H1 (cell line): ENCODE data around the gene UBE2L6.

Experiments
- CTCF ChIP-seq, 3 experiments: IDR thresholded peaks; 1 replicate in 2 of 3; 2 replicates in 1 of 3; pipeline versions ENCODE4 v1.5.1 to v1.6.1; 2011; ENCODE audit warnings: low read length in 3 of 3, mild to moderate bottlenecking in 3 of 3, inconsistent platforms in 2 of 3, low read depth in 1 of 3, moderate library complexity in 1 of 3; ENCODE audit not compliant: insufficient read depth in 1 of 3; ENCODE audit errors: control extremely low read depth in 1 of 3
- EGR1 ChIP-seq: IDR thresholded peaks from 2 replicates; pipeline ENCODE4 v1.6.1; 2011; ENCODE audit warnings: low read depth, low read length, borderline replicate concordance
- EZH2 ChIP-seq: fragments of 200-600 bp; sonication (generic); IDR thresholded peaks from 2 replicates; pipeline ENCODE4 v1.7.1; 2012; ENCODE audit warnings: low read depth, mild to moderate bottlenecking, moderate library complexity, low read length, inconsistent platforms; ENCODE audit not compliant: severe bottlenecking
- GTF2F1 ChIP-seq: IDR thresholded peaks from 2 replicates; pipeline ENCODE4 v1.6.1; 2012; ENCODE audit warnings: low read depth, low read length, improper control_type of control experiment, borderline replicate concordance
- JUND ChIP-seq: IDR thresholded peaks from 2 replicates; pipeline ENCODE4 v1.6.1; 2011; ENCODE audit warnings: mild to moderate bottlenecking, improper control_type of control experiment, low read length
- TCF12 ChIP-seq: IDR thresholded peaks from 2 replicates; pipeline ENCODE4 v1.6.1; 2011; ENCODE audit warnings: low read depth, mild to moderate bottlenecking, low read length
- TF ChIP-seq, protein P1 (sequence below): IDR thresholded peaks from 2 replicates; pipeline ENCODE4 v1.6.1; 2011; ENCODE audit warnings: low read length, improper control_type of control experiment

DNA sequence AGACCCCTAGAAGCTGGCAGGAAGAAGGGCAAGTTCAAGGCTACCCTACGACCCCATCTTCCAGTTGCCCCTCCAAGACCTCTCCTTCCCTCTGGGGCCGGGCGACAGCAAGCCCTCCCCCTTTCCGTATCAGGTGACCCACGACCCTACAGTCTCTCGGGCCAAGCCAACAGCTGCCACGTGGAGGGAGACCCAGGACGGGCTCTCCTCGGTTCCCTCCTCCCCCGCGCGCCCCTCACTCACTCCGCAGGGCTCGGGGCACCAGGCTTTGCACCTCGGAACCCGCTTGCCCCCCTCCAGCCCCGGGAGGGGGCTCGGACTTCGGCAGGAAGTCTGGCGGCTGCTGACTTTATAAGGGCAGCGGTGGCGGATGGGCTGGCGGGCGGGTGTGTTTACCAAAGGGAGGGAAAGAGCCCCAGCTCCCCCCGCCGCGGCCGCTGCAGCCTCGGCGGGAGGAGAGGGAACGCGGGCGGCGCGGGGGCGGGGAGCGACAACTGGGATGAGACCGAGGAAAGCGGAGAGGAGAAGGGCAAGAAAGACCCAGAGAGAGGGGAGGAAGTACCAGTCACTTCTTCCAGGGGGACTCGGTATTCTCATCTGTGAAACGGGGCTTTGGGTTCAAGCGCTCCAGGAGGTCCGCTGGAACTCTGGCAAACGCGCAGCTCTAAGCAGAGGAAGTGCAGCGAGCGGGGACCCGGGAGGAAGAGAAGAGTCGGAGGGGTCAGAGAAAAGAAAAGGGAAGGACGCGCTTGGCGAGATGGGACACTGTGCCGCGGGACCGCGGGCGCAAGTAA is 52.7 kb downstream of the UBE2L6 start:
- TF ChIP-seq CTCF (IDR thresholded peaks at IDR 0.05; ENCODE audit: control extremely low read depth in 1 of 3, insufficient read depth in 1 of 3, low read depth in 1 of 3, low read length in 3 of 3) (no peak), GTF2F1 (no peak), EZH2 (no peak), JUND (no peak), TCF12 (no peak), EGR1 (no peak)
- TF ChIP-seq, protein P1, sequence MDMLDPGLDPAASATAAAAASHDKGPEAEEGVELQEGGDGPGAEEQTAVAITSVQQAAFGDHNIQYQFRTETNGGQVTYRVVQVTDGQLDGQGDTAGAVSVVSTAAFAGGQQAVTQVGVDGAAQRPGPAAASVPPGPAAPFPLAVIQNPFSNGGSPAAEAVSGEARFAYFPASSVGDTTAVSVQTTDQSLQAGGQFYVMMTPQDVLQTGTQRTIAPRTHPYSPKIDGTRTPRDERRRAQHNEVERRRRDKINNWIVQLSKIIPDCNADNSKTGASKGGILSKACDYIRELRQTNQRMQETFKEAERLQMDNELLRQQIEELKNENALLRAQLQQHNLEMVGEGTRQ: peak; percentile 56
